HG03045 (cell line): ENCODE data around the gene NLRP6.

Experiments used
- ATAC-seq: cut with Tn5 transposase; IDR thresholded peaks from one replicate; pipeline ENCODE4 v1.9.1; 2021; ENCODE audit warnings: mild to moderate bottlenecking, moderate library complexity; ENCODE audit not compliant: unreplicated experiment

The NLRP6 gene

GRCh38 chr11:292211-293121, 14.3 kb downstream of the NLRP6 start:
- no peak for ATAC-seq

- no peak for ATAC-seq
Measured at GRCh38 chr11:293271-293851, 15.2 kb downstream of the NLRP6 start.

DNA sequence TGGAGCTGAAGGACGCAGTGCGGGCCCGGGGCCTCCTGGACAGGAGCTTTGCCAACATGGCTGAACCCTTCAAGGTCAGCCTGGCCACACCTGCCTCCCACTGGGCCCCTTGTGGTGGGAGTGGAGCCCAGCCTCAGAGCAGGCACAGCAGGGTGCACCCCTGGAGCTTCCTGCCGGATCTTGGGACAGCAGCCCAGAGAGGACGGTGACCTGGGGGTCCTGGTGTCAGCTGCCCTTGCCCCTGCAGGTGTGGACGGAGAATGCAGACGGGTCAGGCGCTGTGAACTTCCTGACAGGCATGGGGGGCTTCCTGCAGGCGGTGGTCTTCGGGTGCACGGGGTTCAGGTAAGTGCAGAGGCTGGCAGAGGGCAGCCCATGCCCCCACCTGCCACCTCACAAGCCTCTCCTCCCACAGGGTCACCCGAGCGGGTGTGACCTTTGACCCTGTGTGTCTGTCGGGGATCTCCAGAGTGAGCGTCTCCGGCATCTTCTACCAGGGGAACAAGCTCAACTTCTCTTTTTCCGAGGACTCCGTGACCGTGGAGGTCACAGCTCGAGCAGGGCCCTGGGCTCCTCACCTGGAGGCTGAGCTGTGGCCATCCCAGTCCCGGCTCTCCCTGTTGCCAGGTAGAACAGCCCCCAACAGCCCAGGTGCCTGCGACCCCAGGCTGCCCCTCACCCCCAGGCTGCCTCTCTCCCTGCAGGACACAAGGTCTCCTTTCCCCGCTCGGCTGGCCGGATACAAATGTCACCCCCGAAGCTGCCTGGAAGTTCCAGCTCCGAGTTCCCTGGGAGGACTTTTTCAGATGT, 15.8 kb downstream of the NLRP6 start:
- no peak for ATAC-seq

DNA sequence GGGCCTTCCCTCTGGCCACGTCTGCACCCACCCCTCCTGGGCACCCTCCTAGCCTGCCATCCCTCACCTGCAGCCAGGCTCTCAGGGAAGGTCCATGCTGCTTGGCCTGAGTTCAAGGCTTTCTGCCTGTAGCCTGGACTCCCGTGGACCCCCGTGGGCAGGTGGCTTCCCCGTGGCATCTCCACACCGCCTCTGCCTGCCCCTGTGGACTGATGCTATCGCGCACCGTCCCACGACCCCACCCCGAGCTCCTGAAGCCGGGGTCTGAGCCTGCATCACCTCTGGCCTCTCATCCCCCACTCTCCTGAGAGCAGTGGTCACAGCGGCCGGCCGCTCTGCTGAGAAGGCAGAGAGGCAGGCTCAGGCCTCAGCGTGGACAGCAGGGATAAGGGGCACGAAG, 16.6 kb downstream of the NLRP6 start:
- no peak for ATAC-seq

DNA sequence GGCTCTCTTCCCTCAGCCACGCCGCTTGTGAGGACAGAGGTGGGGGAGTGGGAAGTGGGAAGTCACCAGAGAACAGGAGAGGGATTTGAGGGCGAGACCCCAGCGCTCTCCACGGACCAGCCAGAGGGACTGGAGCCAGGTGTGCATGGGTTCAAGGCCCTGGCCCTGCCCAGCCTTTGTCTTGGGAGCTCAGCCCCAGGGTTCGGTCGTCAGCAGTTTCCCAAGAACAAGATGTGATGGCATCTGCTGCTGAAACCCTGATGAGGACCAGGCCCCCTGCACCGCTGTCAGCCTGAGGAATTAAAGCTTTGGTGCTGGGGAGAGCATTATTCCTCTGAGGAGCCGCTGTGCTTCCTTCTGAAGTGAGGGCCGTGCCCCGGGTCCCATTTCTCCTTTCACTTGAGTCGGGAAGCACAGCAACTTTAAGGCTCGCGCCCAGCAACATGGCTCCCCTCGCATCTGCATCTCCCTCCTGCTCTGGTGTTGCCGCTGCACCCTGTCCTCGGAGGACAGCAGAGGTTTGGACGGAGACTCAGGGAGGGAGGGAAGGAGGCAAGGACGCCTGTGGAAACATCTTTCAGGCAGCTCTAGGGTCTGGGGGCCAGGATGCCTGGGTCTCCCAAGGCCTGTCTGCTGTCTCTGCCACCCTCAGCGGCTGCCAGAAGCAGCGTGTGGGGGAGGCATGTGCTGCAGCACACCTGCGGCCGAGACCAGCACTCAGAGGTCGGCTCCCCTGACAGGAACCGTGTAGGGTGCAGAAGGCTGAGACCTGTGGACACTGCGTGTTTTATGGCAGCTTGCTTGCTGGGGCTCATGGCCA, 17.4 kb downstream of the NLRP6 start:
- ATAC-seq = no peak

GRCh38 chr11:296171-297050, 18.2 kb downstream of the NLRP6 start:
- ATAC-seq = no peak

DNA sequence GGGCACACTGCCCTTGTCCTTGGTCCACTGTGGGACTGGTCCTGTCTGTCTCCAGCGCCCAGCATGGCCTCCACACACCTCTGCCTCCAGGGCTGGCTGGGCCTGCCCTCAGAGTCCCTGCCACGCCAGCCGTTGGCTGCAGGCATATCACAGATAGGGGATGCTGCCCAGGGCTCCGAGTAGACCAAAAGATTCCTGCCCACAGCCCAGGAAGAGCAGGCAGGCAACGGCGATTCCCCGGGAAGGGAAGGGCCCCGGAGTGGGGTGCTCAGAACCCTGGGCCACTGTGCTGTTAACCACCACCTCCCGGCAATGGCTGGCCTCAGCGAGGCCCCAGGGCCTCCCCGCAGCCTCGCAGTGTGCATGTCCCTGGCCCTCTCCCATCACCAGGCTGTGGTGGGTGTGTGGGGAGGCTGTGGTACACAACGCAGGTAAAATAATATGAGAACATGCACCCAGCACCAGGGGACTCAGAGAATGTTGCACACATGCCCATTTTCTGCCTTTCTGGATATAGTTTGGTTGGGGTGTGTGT, 18.9 kb downstream of the NLRP6 start:
- no peak for ATAC-seq

DNA sequence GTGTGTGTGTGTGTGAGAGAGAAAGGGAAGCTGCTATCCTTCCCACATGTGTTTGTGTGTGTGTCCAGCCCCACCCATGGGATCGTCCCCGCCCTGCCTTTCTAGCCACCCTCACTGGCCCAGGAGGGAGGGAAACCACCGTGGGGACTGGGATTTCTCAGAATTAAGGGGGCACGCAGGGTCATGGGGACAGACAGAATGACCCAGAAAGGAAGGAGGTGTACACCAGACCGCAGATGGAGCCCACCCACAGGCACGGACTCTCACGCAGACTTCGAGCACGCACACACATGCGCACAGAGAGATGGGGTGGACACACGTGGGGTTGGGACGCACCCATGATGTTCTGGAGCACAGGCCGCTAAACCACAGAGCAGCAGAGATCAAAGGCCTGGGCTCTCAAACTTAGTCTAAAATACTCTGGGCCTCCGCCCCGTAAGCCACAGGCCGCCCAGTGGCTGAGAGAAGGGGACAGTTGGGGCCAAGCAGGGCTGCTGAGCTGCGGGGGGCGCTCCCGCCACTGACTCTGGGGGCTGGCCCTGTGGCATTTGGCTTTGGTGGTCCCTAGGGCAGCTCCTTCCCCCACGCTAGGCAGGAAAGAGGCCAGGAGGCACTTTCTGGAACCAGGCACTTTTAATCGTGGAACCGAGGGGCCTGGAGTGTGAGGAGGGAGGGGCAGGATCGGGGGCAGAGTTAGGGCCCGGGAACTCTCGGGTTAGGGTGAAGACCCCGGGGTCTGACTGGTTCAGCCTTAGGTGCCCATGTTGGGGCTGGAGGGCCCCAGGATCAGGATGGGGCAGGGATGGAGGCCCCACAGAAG, 19.6 kb downstream of the NLRP6 start:
- ATAC-seq = no peak

DNA sequence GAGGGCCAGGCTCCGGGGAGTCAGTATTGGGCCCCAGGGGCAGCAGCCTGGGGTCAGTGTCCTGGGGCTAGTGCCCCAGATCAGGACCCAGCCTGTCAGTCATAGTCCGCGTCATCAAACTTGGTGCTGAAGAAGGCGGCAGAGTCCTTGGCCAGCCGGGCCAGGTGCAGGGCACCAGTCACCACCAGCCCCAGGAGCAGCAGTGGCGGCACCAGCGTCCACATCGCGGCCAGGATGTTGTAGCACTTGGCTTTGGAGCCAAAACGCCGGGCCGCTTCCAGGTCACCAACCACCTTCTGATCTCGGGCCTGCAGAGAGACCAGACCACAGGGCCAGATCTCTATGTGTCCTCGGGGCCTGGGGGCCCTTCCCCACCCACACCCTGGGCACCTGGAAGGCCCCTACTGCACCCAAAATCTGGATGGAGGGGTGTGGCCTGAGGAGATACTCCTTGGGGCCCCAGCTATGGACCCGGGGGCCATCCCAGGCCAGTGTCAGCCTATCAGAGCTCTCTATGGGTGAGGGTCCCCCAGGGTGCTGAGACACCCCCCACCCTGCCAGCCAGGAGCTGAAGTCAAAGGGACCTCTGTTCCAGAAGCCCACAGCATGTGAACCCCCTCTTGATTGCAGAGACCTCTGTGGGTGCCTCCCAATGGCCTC, 20.3 kb downstream of the NLRP6 start:
- no peak for ATAC-seq

- ATAC-seq = no peak
Measured at GRCh38 chr11:299081-299891, 21.1 kb downstream of the NLRP6 start, which contains the start of gene IFITM5. IFITM5 (minus strand) TSS chr11:299526; CDS start chr11:299490, 36 bp downstream.

GRCh38 chr11:299951-300735, 21.9 kb downstream of the NLRP6 start:
- no peak for ATAC-seq

DNA sequence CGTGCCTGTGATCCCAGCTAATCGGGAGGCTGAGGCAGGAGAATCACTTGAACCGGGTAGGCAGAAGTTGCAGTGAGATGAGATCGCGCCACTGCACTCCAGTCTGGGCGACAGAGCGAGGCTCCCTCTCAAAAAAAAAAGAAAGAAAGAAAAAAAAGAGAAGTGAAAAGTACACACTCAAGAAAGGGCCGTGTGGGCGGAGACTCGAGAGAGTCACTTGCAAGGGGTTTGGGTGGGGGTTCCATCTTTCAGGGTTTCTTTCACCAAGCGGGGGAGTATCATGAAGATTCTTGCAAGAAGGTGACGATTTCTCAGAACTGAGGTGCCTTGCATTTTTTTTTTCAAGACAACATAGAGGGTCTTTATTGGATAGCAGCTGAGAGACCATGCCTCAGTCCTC, 25.2 kb downstream of the NLRP6 start:
- no peak for ATAC-seq

DNA sequence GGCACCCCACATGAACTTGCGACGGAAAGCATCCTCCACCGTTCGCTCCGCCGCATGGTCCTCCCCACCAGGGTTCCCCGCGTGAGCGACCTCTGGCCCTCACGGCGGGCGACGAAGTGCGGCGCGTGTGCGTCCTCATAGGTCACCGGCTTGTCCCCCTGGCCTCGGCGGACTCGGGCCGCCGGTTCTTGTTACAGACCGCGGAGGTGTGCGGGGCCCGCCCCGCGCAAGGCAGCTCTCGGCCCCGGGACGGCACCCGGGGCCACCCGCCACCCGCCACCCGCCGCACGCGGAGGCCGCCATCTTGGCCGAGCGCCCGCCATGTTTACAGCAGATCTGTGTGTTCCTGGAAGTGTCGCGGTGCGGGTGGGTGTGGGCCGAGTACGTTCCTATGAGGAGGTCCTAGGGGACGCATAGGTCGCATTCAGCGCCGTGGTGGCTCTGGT, 25.9 kb downstream of the NLRP6 start:
- no peak for ATAC-seq

GRCh38 chr11:304915-305843, 27.0 kb downstream of the NLRP6 start:
- no peak for ATAC-seq

DNA sequence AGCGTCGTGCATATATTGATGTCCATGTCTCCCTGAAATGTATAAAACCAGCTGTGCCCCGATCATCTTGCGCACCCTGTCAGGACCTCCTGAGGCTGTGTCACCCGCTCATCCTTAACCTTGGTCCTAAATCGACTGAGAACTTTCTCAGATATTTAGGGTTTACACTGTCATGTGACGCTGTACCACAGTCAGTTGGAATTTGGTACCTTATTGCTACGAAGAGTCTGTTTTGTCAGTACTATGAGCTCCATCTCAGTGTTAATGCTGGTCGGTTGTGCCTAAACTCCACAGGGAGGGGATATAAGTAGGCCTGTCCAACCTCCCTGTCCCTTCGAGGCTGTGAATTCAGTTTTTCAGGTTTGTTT, 27.6 kb downstream of the NLRP6 start:
- ATAC-seq = no peak
